Muscle of arm (tissue), 12 donors: ENCODE results near the gene OR13C4. TPM values are rescaled to one million over a fixed set of nuclear protein-coding genes. Genes with fewer than 3 reads are reported as not detected.

Experiments
- polyA plus RNA-seq, 12 donors: library from polyadenylated mRNA; unstranded; fragments of 120-200 nt; gene quantifications; one replicate each; pipeline ENCODE4 v1.2.1, GENCODE V29; 2013; ENCODE audit not compliant: insufficient read length in 12 of 12

OR13C4 gene
- polyA plus RNA-seq, 12 donors: not detected

Other genes starting within 250 kb of the OR13C4 start
- gene OR13F1, start 22.9 kb downstream of the OR13C4 start, polyA plus RNA-seq: not detected
- gene OR13C3, start 9.6 kb upstream of the OR13C4 start, polyA plus RNA-seq: not detected
- not detected for gene OR13C8, start 42.0 kb upstream of the OR13C4 start, polyA plus RNA-seq
- gene OR13C5, start 72.2 kb upstream of the OR13C4 start, polyA plus RNA-seq: not detected
- gene OR13C2, start 78.4 kb upstream of the OR13C4 start, polyA plus RNA-seq: under 1 TPM in 2 of 12 donors, not detected in 10; 0.19 to 0.20 TPM
- gene OR13C9, start 91.0 kb upstream of the OR13C4 start, polyA plus RNA-seq: not detected
- not detected for gene OR13D1, start 167.3 kb upstream of the OR13C4 start, polyA plus RNA-seq
- gene NIPSNAP3A, start 220.5 kb upstream of the OR13C4 start, polyA plus RNA-seq: 10 to 100 TPM in 11 of 12 donors, not detected in 1; 34.8 to 81.0 (median 62.3) TPM
- 10 to 100 TPM in 11 of 12 donors, not detected in 1; 11.5 to 39.2 (median 22.6) TPM for gene NIPSNAP3B, start 236.9 kb upstream of the OR13C4 start, polyA plus RNA-seq